ENCODE measurements around the gene AMIGO2.

GRCh38 chr12:47039756-47040155 lies 40.0 kb downstream of the AMIGO2 start:
- no peak for TF ChIP-seq CTCF (IDR thresholded peaks at IDR 0.05 in 8 of 11, conservative IDR thresholded peaks at IDR 0.05 in 3 of 11)
- no peak for TF ChIP-seq POLR2A (IDR thresholded peaks at IDR 0.05)
- no peak for TF ChIP-seq POLR2AphosphoS5 (IDR thresholded peaks at IDR 0.05)
